Activated T-helper 9 cell treated with anti-CD3 and anti-CD28 coated beads, Interleukin-2, amount 50 U/mL, for 16 hours (primary cell): ENCODE data around the gene TCL1A.

Experiments
- DNase-seq: peaks from one replicate; pipeline ENCODE4 v3.0.0-alpha.2; 2020; ENCODE audit warnings: low read depth

Gene TCL1A

GRCh38 chr14:95705518-95705917, 8.4 kb downstream of the TCL1A start:
- DNase-seq, result no peak

GRCh38 chr14:95703805-95704204, 10.1 kb downstream of the TCL1A start:
- no peak for DNase-seq

GRCh38 chr14:95703341-95703740, 10.6 kb downstream of the TCL1A start:
- DNase-seq, result no peak

- DNase-seq, result no peak
These were observed 12.1 kb downstream of the TCL1A start for GRCh38 chr14:95701846-95702221.

- DNase-seq, result no peak
These were observed 13.5 kb downstream of the TCL1A start for GRCh38 chr14:95700221-95700976.

DNA sequence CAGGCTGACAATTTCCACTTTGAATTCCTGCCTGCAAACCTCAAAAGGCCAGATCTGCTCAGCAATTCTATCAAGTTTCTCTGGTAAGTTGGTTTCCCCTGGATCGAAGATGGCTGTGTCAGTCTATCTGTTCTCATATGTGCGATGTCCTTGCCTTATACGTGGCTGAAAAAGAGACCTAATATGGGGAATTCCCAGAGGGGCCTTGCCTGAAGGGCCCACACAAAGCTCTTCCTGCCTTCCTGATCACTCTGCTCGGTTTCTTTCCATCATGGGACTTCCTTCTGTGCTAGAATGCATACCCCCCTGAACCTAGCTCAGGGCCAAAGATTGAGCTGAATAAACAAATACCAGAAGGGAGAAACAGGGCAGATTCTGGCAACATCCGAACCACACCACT, 14.5 kb downstream of the TCL1A start:
- DNase-seq, result no peak

- no peak for DNase-seq
These were observed 15.6 kb downstream of the TCL1A start for GRCh38 chr14:95698287-95698686.

DNA sequence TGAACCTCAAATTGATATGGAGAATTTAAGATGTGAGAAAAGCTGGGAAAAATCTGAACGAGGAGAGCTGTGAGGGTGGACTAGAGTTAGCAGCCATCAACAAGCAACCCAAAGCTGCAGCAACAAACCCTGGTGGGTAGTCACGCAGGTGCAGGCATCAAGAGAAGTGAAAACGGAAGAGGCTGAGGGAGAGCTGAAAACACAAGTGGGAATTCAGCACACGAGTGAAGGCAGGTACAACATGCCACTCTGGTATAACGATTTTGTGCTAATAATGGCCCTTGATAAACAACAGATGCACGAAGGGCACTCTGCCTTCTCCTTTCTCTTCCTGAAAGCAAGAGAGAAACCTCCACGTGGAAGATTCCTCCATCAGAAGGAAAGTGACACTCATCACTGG, 16.2 kb downstream of the TCL1A start:
- no peak for DNase-seq

GRCh38 chr14:95696741-95697140, 17.2 kb downstream of the TCL1A start:
- no peak for DNase-seq

DNA sequence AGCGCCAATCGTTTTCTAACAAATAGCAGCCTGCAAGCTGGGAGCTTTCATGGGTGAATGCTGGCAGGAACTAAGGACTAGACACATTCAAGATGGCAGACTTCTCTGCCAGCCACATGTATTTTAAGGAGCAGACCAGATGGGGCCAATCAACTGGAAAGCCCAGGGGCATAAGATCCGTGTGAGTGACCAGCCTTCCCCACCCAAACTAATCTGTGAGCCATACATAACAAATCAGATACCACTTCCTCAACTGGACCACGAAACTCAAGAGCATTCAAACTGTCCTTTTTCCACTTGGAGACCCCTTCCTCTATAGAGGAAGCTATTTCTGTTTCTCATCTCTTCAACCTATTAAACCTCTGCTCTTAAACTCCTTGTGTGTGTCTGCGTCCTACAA, 18.0 kb downstream of the TCL1A start:
- no peak for DNase-seq

DNA sequence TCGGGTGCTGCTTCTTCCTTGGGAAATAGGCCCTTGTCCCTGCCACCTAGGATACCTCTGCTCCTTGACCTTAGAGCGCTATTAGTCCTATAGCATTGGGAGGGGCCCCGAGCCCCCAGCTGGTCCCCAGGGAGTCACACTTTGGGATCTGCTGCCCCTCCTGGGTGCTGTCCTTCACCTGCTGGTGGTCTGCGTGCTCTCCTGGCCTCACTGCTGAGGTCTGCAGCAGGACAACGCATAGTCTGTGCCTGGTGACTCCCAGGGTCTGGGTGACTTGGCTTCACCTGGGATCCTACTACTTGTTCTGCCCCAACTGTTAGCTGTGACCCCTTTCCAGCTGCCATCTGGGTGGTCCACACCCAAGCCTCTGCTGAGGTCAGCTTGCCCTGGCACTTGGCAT, 18.9 kb downstream of the TCL1A start:
- no peak for DNase-seq

GRCh38 chr14:95692109-95692508, 21.8 kb downstream of the TCL1A start:
- no peak for DNase-seq

- no peak for DNase-seq
These were observed 22.3 kb downstream of the TCL1A start for GRCh38 chr14:95691591-95691990.

- no peak for DNase-seq
These were observed 23.1 kb downstream of the TCL1A start for GRCh38 chr14:95690815-95691214.

GRCh38 chr14:95689441-95689840, 24.5 kb downstream of the TCL1A start:
- no peak for DNase-seq

DNA sequence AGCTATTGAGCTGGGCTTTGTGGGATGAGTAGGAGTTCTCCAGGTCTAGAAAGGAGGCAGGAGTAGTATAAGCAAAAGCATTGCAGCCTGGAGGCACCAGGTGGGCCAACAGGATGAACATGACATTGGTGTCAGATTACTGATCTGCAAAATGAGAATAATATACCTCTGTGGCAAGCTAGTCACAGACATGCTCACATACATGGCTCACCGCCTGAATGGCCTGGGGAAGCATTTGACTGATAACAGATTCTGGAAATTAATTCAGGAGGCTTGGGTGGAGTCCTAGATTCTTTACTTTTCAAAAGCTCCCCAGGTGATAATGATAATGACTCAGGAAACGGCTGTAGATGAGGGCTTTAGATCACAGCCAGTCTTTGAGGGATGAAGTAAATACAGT, 27.0 kb downstream of the TCL1A start:
- no peak for DNase-seq

GRCh38 chr14:95685978-95686922, 27.7 kb downstream of the TCL1A start, which contains the start of gene TCL1B:
Gene TCL1B, plus strand, starts transcription at chr14:95686426. Its CDS starts 42 bp downstream, at chr14:95686468.
- DNase-seq, result no peak

DNA sequence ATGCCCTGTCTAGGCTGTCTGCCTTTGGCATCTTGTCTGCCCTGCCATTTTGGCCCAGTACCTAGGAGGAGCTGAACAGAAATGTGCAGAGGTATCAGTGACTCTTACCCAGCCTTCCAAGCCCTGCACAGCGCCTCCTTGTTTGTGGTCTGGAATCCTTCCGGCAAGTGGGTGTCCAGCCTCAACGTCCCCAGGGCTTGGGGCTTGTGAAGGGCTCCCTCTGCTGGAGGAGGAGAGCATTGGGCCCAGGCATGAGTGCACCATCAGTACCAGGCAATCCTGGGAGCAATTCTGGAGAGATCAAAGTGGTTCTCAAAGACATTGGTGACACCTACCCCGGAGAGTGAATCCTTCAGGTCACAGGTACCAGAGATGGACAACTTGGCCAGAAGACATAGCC, 30.1 kb downstream of the TCL1A start:
- DNase-seq, result no peak

- DNase-seq, result no peak
These were observed 32.8 kb downstream of the TCL1A start for GRCh38 chr14:95681153-95681552.

GRCh38 chr14:95679998-95680735, 33.8 kb downstream of the TCL1A start:
- DNase-seq, result no peak

DNA sequence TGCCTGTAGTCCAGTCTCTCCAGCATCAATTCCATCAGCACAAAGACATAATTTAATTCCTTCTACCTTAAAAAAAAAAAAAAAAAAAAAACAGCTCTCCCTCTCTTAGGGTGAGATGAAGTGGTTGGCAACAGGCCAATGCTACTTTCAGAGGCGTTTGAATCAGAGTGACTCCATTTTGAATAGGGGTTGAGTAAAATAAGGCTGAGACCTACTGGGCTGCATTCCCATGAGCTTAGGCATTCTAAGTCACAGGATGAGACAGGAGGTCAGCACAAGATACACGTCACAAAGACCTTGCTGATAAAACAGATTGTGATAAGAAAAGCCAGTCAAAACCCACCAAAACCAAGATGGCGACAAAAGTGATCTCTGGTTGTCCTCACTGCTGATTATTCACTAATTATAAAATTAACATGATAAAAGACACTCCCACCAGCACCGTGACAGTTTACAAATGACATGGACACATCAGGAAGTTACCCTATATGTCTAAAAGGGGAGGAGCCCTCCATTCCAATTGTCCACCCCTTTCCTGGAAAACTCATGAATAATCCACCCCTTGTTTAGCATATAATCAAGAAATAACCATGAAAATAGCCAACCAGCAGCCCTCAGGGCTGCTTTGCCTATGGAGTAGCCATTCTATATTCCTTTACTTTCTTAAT, 34.6 kb downstream of the TCL1A start:
- DNase-seq, result no peak
